Ovary (tissue), 3 donors: ENCODE data around the gene CDC14B.

ENCODE experiments used
- CTCF ChIP-seq, 3 donors: fragments of 450-650 bp in 2 of 3; fragments of 200-600 bp in 1 of 3; IDR thresholded peaks; one replicate each; pipeline versions ENCODE4 v1.5.1 to v1.8.0; 2016 to 2022; ENCODE audit warnings: antibody characterized with exemption in 3 of 3, mild to moderate bottlenecking in 1 of 3
- POLR2A ChIP-seq: fragments of 450-650 bp; IDR thresholded peaks from one replicate; pipeline ENCODE4 v1.6.1; 2017; ENCODE audit warnings: antibody characterized with exemption, mild to moderate bottlenecking, moderate library complexity
- donor health status: DM: no; HTN: no; CAD: no.

GRCh38 chr9:96483197-96483596 lies 136.4 kb downstream of the CDC14B start:
- TF ChIP-seq POLR2A (no peak), CTCF (IDR thresholded peaks at IDR 0.05) (no peak)
